ENCODE measurements around the gene MAMDC2.

- TF ChIP-seq, protein P1, sequence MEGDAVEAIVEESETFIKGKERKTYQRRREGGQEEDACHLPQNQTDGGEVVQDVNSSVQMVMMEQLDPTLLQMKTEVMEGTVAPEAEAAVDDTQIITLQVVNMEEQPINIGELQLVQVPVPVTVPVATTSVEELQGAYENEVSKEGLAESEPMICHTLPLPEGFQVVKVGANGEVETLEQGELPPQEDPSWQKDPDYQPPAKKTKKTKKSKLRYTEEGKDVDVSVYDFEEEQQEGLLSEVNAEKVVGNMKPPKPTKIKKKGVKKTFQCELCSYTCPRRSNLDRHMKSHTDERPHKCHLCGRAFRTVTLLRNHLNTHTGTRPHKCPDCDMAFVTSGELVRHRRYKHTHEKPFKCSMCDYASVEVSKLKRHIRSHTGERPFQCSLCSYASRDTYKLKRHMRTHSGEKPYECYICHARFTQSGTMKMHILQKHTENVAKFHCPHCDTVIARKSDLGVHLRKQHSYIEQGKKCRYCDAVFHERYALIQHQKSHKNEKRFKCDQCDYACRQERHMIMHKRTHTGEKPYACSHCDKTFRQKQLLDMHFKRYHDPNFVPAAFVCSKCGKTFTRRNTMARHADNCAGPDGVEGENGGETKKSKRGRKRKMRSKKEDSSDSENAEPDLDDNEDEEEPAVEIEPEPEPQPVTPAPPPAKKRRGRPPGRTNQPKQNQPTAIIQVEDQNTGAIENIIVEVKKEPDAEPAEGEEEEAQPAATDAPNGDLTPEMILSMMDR (IDR thresholded peaks at IDR 0.05): no peak
- TF ChIP-seq POLR2A (IDR thresholded peaks at IDR 0.05): no peak
Observed at GRCh38 chr9:70255486-70255885, 211.8 kb downstream of the MAMDC2 start.
